Hepatocyte (in vitro differentiated cells): ENCODE data around the gene CDC42EP5. TPM values are rescaled to one million over a fixed set of nuclear protein-coding genes. Genes with fewer than 3 reads are reported as not detected.

Source experiments
- DNase-seq: peaks from one replicate; pipeline ENCODE4 v3.0.0-alpha.2; 2016; ENCODE audit warnings: low spot score
- H2AFZ ChIP-seq: fragments of 200-600 bp; sonication (generic); 2 replicates; pipeline ENCODE4 v1.6.0; 2016; ENCODE audit warnings: antibody characterized with exemption, mild to moderate bottlenecking
- H3K27ac ChIP-seq: fragments of 200-600 bp; sonication (generic); 2 replicates; pipeline ENCODE4 v1.5.1; 2016; ENCODE audit warnings: mild to moderate bottlenecking
- H3K27me3 ChIP-seq: fragments of 200-600 bp; sonication (generic); 2 replicates; pipeline ENCODE4 v1.6.1; 2016
- H3K36me3 ChIP-seq: fragments of 200-600 bp; sonication (generic); replicated peaks from 2 replicates; pipeline ENCODE4 v1.5.1; 2016; ENCODE audit warnings: low read depth; ENCODE audit not compliant: insufficient read depth
- H3K4me1 ChIP-seq: fragments of 200-600 bp; sonication (generic); 2 replicates; pipeline ENCODE4 v1.5.1; 2016; ENCODE audit warnings: mild to moderate bottlenecking, moderate library complexity; ENCODE audit not compliant: insufficient read depth
- H3K4me2 ChIP-seq: fragments of 200-600 bp; sonication (generic); 2 replicates; pipeline ENCODE4 v1.6.0; 2016
- H3K4me3 ChIP-seq: fragments of 200-600 bp; sonication (generic); 2 replicates; pipeline ENCODE4 v1.5.1; 2016; ENCODE audit warnings: mild to moderate bottlenecking
- H3K79me2 ChIP-seq: fragments of 200-600 bp; sonication (generic); 2 replicates; pipeline ENCODE4 v1.6.0; 2017; ENCODE audit warnings: mild to moderate bottlenecking
- H3K9me2 ChIP-seq: fragments of 200-600 bp; sonication (generic); replicated peaks from 2 replicates; pipeline ENCODE4 v1.6.0; 2017; ENCODE audit warnings: mild to moderate bottlenecking; ENCODE audit not compliant: insufficient read depth
- H3K9me3 ChIP-seq: fragments of 200-600 bp; sonication (generic); 2 replicates; pipeline ENCODE4 v1.5.1; 2016; ENCODE audit warnings: low read depth, mild to moderate bottlenecking
- H4K20me1 ChIP-seq: fragments of 200-600 bp; sonication (generic); 2 replicates; pipeline ENCODE4 v1.6.0; 2016; ENCODE audit warnings: mild to moderate bottlenecking; ENCODE audit not compliant: insufficient read depth, poor library complexity, severe bottlenecking
- CTCF ChIP-seq: fragments of 200-600 bp; sonication (generic); IDR thresholded peaks from 2 replicates; pipeline ENCODE4 v1.5.1; 2016; ENCODE audit warnings: antibody characterized with exemption, mild to moderate bottlenecking; ENCODE audit not compliant: poor library complexity
- EZH2 ChIP-seq: fragments of 200-600 bp; sonication (generic); IDR thresholded peaks from 2 replicates; pipeline ENCODE4 v1.6.1; 2016; ENCODE audit warnings: antibody characterized with exemption, mild to moderate bottlenecking, borderline replicate concordance
- EZH2phosphoT487 ChIP-seq: fragments of 200-600 bp; sonication (generic); IDR thresholded peaks from one replicate; pipeline ENCODE4 v1.6.1; 2018; ENCODE audit warnings: antibody characterized with exemption, mild to moderate bottlenecking, low read depth, moderate library complexity; ENCODE audit not compliant: unreplicated experiment, severe bottlenecking
- WGBS: methylation state at CpG from one replicate; pipeline ENCODE4 v1.1.6; 2016; ENCODE audit warnings: low lambda C conversion rate; ENCODE audit errors: missing lambda C conversion rate; 5-methylcytosine and 5-hydroxymethylcytosine counted together
- polyA plus RNA-seq: library from polyadenylated mRNA; unstranded; fragments of >200 nt; fragmentation: Nextera tagmentation; extraction: Ambion mirVana; gene quantifications from 2 replicates; pipeline ENCODE4 v1.2.1, GENCODE V29; 2016
- total RNA-seq: library from RNA; depleted of rRNA; stranded (reverse); fragments of >200 nt; gene quantifications from 2 replicates; pipeline ENCODE4 v1.2.3, GENCODE V29; 2014

CDC42EP5 gene
- total and polyA plus RNA-seq, 2 experiments from 2014 or later, result 46.8 to 71.2 TPM

- WGBS, result 93% methylated on average over 10 of the region's 10 CpGs
- peaks cover 17% of the 10 kb centered on the region for H3K79me2 ChIP-seq
- H3K4me2 ChIP-seq, result no peak overlapping the region
- DNase-seq, result no peak
- no peaks in the 10 kb centered on the region for H3K36me3 ChIP-seq
- no peaks in the 10 kb centered on the region for H3K4me1 ChIP-seq
- H3K27me3 ChIP-seq, result no peaks in the 10 kb centered on the region
- H3K9me2 ChIP-seq, result no peaks in the 10 kb centered on the region
- H3K9me3 ChIP-seq, result no peaks in the 10 kb centered on the region
- peaks cover 18% of the 10 kb centered on the region for H4K20me1 ChIP-seq
- no peak overlapping the region for H3K4me3 ChIP-seq
- no peak overlapping the region for H3K27ac ChIP-seq
- TF ChIP-seq EZH2phosphoT487, result no peak
- no peak for TF ChIP-seq EZH2
- TF ChIP-seq CTCF, result no peak
- H2AFZ ChIP-seq, result no peak overlapping the region
Observed at GRCh38 chr19:54436628-54437252, 36.4 kb downstream of the CDC42EP5 start.

GRCh38 chr19:54436031-54436523 lies 37.0 kb downstream of the CDC42EP5 start:
- TF ChIP-seq CTCF (no peak), EZH2 (no peak), EZH2phosphoT487 (no peak)
- Histone ChIP-seq H2AFZ (no peak overlapping the region), H3K4me1 (peaks cover 6% of the 10 kb centered on the region), H3K4me3 (no peak overlapping the region), H3K9me2 (no peaks in the 10 kb centered on the region), H3K36me3 (no peaks in the 10 kb centered on the region), H3K4me2 (no peak overlapping the region), H3K27me3 (no peaks in the 10 kb centered on the region), H3K9me3 (no peaks in the 10 kb centered on the region), H4K20me1 (peaks cover 23% of the 10 kb centered on the region), H3K27ac (no peak overlapping the region), H3K79me2 (peaks cover 12% of the 10 kb centered on the region)
- DNase-seq, result no peak
- 70% methylated on average over 9 of the region's 15 CpGs for WGBS

GRCh38 chr19:54435551-54436016 lies 37.5 kb downstream of the CDC42EP5 start:
- H3K4me1 ChIP-seq, result peaks cover 10% of the 10 kb centered on the region
- H3K4me3 ChIP-seq, result no peak overlapping the region
- H3K9me3 ChIP-seq, result no peaks in the 10 kb centered on the region
- no peak overlapping the region for H3K4me2 ChIP-seq
- 83% methylated on average over 13 of the region's 16 CpGs for WGBS
- H3K27me3 ChIP-seq, result no peaks in the 10 kb centered on the region
- H3K9me2 ChIP-seq, result no peaks in the 10 kb centered on the region
- H3K79me2 ChIP-seq, result peaks cover 7% of the 10 kb centered on the region
- H4K20me1 ChIP-seq, result peaks cover 19% of the 10 kb centered on the region
- H2AFZ ChIP-seq, result no peak overlapping the region
- H3K27ac ChIP-seq, result no peak overlapping the region
- no peak for DNase-seq
- TF ChIP-seq EZH2phosphoT487 (no peak), EZH2 (no peak), CTCF (no peak)
- H3K36me3 ChIP-seq, result no peaks in the 10 kb centered on the region
